ENCODE measurements around the gene RPL5.
A peak's percentile ranks its signal among the peaks of the same experiment; 100 is the strongest.

The RPL5 gene

GRCh38 chr1:92858564-92859399, 26.9 kb downstream of the RPL5 start:
- Histone ChIP-seq H3K9ac (ENCODE audit: low read depth, low read length) (no peak overlapping the region), H3K4me3 (ENCODE audit: low read length) (no peak overlapping the region)

GRCh38 chr1:92859400-92860039, 27.7 kb downstream of the RPL5 start:
- Histone ChIP-seq H3K4me3 (ENCODE audit: low read length) (no peak overlapping the region), H3K27me3 (ENCODE audit: control insufficient read depth, insufficient read depth, low read length) (no peaks in the 10 kb centered on the region), H3K9ac (ENCODE audit: low read depth, low read length) (no peak overlapping the region), H3K36me3 (ENCODE audit: insufficient read depth, low read length) (no peaks in the 10 kb centered on the region), H3K4me2 (ENCODE audit: low read length) (peak overlapping the region; percentile 64), H3K4me1 (ENCODE audit: control insufficient read depth, insufficient read depth, low read length) (peaks cover 2% of the 10 kb centered on the region), H3K9me3 (replicated peaks; ENCODE audit: low read length) (no peaks in the 10 kb centered on the region)

More at GRCh38 chr1:92858564-92859399, 26.9 kb downstream of the RPL5 start:
- peak overlapping the region; percentile 64 for H3K4me2 ChIP-seq (ENCODE audit: low read length)
- no peaks in the 10 kb centered on the region for H3K36me3 ChIP-seq (ENCODE audit: insufficient read depth, low read length)
- H3K9me3 ChIP-seq (replicated peaks; ENCODE audit: low read length) = no peaks in the 10 kb centered on the region
- peaks cover 2% of the 10 kb centered on the region for H3K4me1 ChIP-seq (ENCODE audit: control insufficient read depth, insufficient read depth, low read length)
- H3K27me3 ChIP-seq (ENCODE audit: control insufficient read depth, insufficient read depth, low read length) = no peaks in the 10 kb centered on the region

GRCh38 chr1:92862605-92863004, 30.8 kb downstream of the RPL5 start:
- Histone ChIP-seq H3K36me3 (ENCODE audit: insufficient read depth, low read length) (no peaks in the 10 kb centered on the region), H3K4me3 (ENCODE audit: low read length) (no peak overlapping the region), H3K9me3 (replicated peaks; ENCODE audit: low read length) (no peaks in the 10 kb centered on the region), H3K4me1 (ENCODE audit: control insufficient read depth, insufficient read depth, low read length) (peaks cover 2% of the 10 kb centered on the region), H3K27me3 (ENCODE audit: control insufficient read depth, insufficient read depth, low read length) (no peaks in the 10 kb centered on the region), H3K9ac (ENCODE audit: low read depth, low read length) (no peak overlapping the region), H3K4me2 (ENCODE audit: low read length) (no peak overlapping the region)

- no peaks in the 10 kb centered on the region for H3K9me3 ChIP-seq (replicated peaks; ENCODE audit: low read length)
Observed at GRCh38 chr1:92864131-92864530, 32.3 kb downstream of the RPL5 start.

GRCh38 chr1:92870591-92870990, 38.8 kb downstream of the RPL5 start:
- H3K27me3 ChIP-seq (ENCODE audit: control insufficient read depth, insufficient read depth, low read length) = no peaks in the 10 kb centered on the region
- no peak overlapping the region for H3K4me3 ChIP-seq (ENCODE audit: low read length)
- no peaks in the 10 kb centered on the region for H3K36me3 ChIP-seq (ENCODE audit: insufficient read depth, low read length)
- no peaks in the 10 kb centered on the region for H3K4me1 ChIP-seq (ENCODE audit: control insufficient read depth, insufficient read depth, low read length)
- no peaks in the 10 kb centered on the region for H3K9me3 ChIP-seq (replicated peaks; ENCODE audit: low read length)
- H3K4me2 ChIP-seq (ENCODE audit: low read length) = no peak overlapping the region
- no peak overlapping the region for H3K9ac ChIP-seq (ENCODE audit: low read depth, low read length)

More at GRCh38 chr1:92864131-92864530, 32.3 kb downstream of the RPL5 start:
- H3K4me2 ChIP-seq (ENCODE audit: low read length) = no peak overlapping the region
- H3K9ac ChIP-seq (ENCODE audit: low read depth, low read length) = no peak overlapping the region
- no peak overlapping the region for H3K4me3 ChIP-seq (ENCODE audit: low read length)
- H3K4me1 ChIP-seq (ENCODE audit: control insufficient read depth, insufficient read depth, low read length) = peaks cover 2% of the 10 kb centered on the region
- no peaks in the 10 kb centered on the region for H3K27me3 ChIP-seq (ENCODE audit: control insufficient read depth, insufficient read depth, low read length)
- no peaks in the 10 kb centered on the region for H3K36me3 ChIP-seq (ENCODE audit: insufficient read depth, low read length)

GRCh38 chr1:92872719-92873118, 40.9 kb downstream of the RPL5 start:
- H3K36me3 ChIP-seq (ENCODE audit: insufficient read depth, low read length) = no peaks in the 10 kb centered on the region

GRCh38 chr1:92874987-92875386, 43.1 kb downstream of the RPL5 start:
- Histone ChIP-seq H3K36me3 (ENCODE audit: insufficient read depth, low read length) (no peaks in the 10 kb centered on the region), H3K27me3 (ENCODE audit: control insufficient read depth, insufficient read depth, low read length) (no peaks in the 10 kb centered on the region), H3K9me3 (replicated peaks; ENCODE audit: low read length) (no peaks in the 10 kb centered on the region), H3K4me2 (ENCODE audit: low read length) (no peak overlapping the region), H3K4me3 (ENCODE audit: low read length) (no peak overlapping the region), H3K4me1 (ENCODE audit: control insufficient read depth, insufficient read depth, low read length) (no peaks in the 10 kb centered on the region), H3K9ac (ENCODE audit: low read depth, low read length) (no peak overlapping the region)

More at GRCh38 chr1:92872719-92873118, 40.9 kb downstream of the RPL5 start:
- no peak overlapping the region for H3K4me3 ChIP-seq (ENCODE audit: low read length)
- H3K9me3 ChIP-seq (replicated peaks; ENCODE audit: low read length) = no peaks in the 10 kb centered on the region
- no peaks in the 10 kb centered on the region for H3K4me1 ChIP-seq (ENCODE audit: control insufficient read depth, insufficient read depth, low read length)
- H3K27me3 ChIP-seq (ENCODE audit: control insufficient read depth, insufficient read depth, low read length) = no peaks in the 10 kb centered on the region
- no peak overlapping the region for H3K4me2 ChIP-seq (ENCODE audit: low read length)
- no peak overlapping the region for H3K9ac ChIP-seq (ENCODE audit: low read depth, low read length)

GRCh38 chr1:92876351-92876750, 44.5 kb downstream of the RPL5 start:
- Histone ChIP-seq H3K36me3 (ENCODE audit: insufficient read depth, low read length) (no peaks in the 10 kb centered on the region), H3K9ac (ENCODE audit: low read depth, low read length) (no peak overlapping the region), H3K9me3 (replicated peaks; ENCODE audit: low read length) (no peaks in the 10 kb centered on the region), H3K4me2 (ENCODE audit: low read length) (no peak overlapping the region), H3K27me3 (ENCODE audit: control insufficient read depth, insufficient read depth, low read length) (no peaks in the 10 kb centered on the region), H3K4me1 (ENCODE audit: control insufficient read depth, insufficient read depth, low read length) (no peaks in the 10 kb centered on the region), H3K4me3 (ENCODE audit: low read length) (no peak overlapping the region)

- Histone ChIP-seq H3K4me1 (ENCODE audit: control insufficient read depth, insufficient read depth, low read length) (no peaks in the 10 kb centered on the region), H3K4me3 (ENCODE audit: low read length) (no peak overlapping the region), H3K9ac (ENCODE audit: low read depth, low read length) (no peak overlapping the region)
Observed at GRCh38 chr1:92877081-92877711, 45.4 kb downstream of the RPL5 start.

GRCh38 chr1:92877792-92878191, 46.0 kb downstream of the RPL5 start:
- Histone ChIP-seq H3K4me2 (ENCODE audit: low read length) (no peak overlapping the region), H3K4me3 (ENCODE audit: low read length) (no peak overlapping the region), H3K4me1 (ENCODE audit: control insufficient read depth, insufficient read depth, low read length) (no peaks in the 10 kb centered on the region), H3K9me3 (replicated peaks; ENCODE audit: low read length) (no peaks in the 10 kb centered on the region), H3K36me3 (ENCODE audit: insufficient read depth, low read length) (no peaks in the 10 kb centered on the region), H3K9ac (ENCODE audit: low read depth, low read length) (no peak overlapping the region), H3K27me3 (ENCODE audit: control insufficient read depth, insufficient read depth, low read length) (no peaks in the 10 kb centered on the region)

More at GRCh38 chr1:92877081-92877711, 45.4 kb downstream of the RPL5 start:
- no peak overlapping the region for H3K4me2 ChIP-seq (ENCODE audit: low read length)
- no peaks in the 10 kb centered on the region for H3K9me3 ChIP-seq (replicated peaks; ENCODE audit: low read length)
- no peaks in the 10 kb centered on the region for H3K36me3 ChIP-seq (ENCODE audit: insufficient read depth, low read length)
- H3K27me3 ChIP-seq (ENCODE audit: control insufficient read depth, insufficient read depth, low read length) = no peaks in the 10 kb centered on the region

GRCh38 chr1:92879316-92879968, 47.6 kb downstream of the RPL5 start:
- H3K9ac ChIP-seq (ENCODE audit: low read depth, low read length) = no peak overlapping the region
- no peaks in the 10 kb centered on the region for H3K4me1 ChIP-seq (ENCODE audit: control insufficient read depth, insufficient read depth, low read length)
- H3K27me3 ChIP-seq (ENCODE audit: control insufficient read depth, insufficient read depth, low read length) = no peaks in the 10 kb centered on the region
- H3K36me3 ChIP-seq (ENCODE audit: insufficient read depth, low read length) = no peaks in the 10 kb centered on the region
- no peak overlapping the region for H3K4me2 ChIP-seq (ENCODE audit: low read length)
- H3K9me3 ChIP-seq (replicated peaks; ENCODE audit: low read length) = no peaks in the 10 kb centered on the region
- no peak overlapping the region for H3K4me3 ChIP-seq (ENCODE audit: low read length)
